ENCODE results near the gene CLIP3.
A peak's percentile ranks its signal among the peaks of the same experiment; 100 is the strongest.
"Not testable (repeated sequence)": the region's sequence is repeated elsewhere in the genome, so short reads cannot be mapped to it uniquely, and the experiment has no call there.

Gene CLIP3

DNA sequence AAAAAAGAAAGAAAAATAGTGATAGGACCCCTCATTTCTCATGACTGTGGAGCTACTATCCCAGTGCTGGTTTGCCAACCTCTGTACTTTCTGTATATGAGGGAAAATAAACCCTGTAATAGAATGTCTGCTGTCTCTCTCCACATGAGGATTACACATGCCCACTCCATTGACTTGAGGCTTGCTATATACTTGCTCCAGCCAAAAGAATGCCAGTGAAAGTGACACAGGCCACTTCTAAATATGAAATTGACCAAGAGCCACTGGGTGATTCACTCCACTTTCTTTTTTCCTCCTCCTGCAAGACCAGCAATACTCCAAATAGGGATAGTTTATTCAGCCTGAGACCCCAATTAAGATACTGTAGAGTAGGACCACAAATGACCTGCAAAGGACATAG lies 15.2 kb upstream of the CLIP3 start:
- no peak for FAIRE-seq

DNA sequence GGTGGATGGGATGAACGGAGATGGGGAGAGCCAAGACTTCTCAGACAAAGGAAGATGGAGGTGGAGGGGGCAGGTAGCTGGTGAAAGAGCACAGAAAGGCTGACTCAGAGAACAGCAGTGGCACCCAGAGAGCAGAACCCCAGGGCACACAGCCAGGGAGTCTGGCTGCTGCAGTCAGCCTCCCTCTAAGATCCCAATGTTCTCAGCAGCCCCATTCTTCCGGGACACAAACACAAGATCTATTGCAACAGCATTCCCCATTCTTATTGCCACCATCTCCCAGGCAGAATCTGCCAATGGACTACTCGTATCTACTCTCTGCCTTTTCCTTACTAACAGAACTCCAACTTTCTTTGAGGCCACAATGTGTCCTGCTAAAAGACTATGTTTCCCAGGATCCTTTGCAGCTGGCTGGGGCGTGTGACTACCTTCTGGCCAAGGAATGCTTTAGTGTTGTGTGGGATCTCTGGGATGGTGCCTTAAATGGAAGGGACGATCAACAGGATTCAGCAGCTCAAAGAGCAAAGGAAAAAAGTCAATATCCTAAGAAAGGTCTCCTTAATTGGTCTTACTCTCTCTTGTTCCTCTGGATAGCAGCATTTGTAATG lies 13.9 kb upstream of the CLIP3 start:
- FAIRE-seq: no peak

GRCh38 chr19:36043952-36044351 lies 11.3 kb upstream of the CLIP3 start:
- no peak for FAIRE-seq

GRCh38 chr19:36041831-36042230 lies 9.2 kb upstream of the CLIP3 start:
- FAIRE-seq: no peak

DNA sequence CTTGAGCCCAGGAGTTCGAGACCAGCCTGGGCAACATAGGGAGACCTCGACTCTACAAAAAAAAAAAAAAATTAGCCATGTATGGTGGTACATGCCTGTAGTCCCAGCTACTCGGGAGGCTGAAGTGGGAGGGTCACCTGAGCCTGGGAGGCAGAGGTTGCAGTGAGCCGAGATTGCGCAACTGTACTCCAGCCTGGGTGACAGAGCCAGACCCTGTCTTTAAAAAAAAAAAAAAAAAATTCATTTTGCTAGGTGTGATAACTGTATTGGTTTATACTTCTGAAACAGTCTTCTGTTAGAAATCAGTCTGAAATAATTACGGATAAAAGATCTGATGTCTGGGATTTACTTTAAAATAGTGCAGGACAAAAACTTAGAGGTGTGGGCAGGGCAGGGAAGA lies 8.4 kb upstream of the CLIP3 start:
- not testable (repeated sequence) for FAIRE-seq

DNA sequence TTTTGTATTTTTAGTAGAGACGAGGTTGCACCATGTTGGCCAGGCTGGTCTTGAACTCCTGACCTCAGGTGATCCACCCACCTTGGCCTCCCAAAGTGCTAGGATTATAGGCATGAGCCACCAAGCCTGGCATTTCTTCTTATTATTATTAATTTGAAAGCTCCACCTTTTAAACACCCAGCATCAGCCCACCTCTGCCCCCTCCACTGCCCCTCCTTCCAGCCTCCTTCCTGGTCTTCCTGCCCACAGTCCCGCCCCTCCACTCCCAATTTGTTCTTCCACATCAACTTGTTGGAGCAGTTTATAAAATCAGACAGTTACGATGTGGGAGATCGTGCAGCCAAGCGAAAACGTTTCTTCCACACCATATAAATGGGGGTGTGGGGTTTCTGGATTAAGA lies 7.8 kb upstream of the CLIP3 start:
- no peak for FAIRE-seq

DNA sequence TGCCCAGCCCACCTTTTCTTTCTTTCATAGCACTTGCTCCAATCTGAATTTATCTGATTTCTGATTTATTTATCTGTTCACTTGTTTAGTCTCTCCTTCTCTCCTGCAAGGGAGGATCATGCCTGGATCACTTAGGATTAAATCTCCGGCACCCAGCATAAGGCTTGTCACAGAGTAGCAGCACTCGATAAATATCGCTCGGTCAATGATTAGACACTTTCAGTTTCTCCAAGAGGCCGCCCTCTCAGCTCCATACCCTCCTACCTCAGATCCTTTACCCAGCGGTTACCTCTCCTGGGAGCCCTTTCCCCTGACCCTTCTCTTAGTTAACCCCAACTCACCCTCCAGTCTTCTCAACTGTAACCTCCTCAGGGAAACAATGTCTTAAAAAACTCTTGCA lies 1.4 kb downstream of the CLIP3 start:
- no peak for FAIRE-seq

- no peak for FAIRE-seq
Measured at GRCh38 chr19:36030264-36031148, 2.2 kb downstream of the CLIP3 start.

DNA sequence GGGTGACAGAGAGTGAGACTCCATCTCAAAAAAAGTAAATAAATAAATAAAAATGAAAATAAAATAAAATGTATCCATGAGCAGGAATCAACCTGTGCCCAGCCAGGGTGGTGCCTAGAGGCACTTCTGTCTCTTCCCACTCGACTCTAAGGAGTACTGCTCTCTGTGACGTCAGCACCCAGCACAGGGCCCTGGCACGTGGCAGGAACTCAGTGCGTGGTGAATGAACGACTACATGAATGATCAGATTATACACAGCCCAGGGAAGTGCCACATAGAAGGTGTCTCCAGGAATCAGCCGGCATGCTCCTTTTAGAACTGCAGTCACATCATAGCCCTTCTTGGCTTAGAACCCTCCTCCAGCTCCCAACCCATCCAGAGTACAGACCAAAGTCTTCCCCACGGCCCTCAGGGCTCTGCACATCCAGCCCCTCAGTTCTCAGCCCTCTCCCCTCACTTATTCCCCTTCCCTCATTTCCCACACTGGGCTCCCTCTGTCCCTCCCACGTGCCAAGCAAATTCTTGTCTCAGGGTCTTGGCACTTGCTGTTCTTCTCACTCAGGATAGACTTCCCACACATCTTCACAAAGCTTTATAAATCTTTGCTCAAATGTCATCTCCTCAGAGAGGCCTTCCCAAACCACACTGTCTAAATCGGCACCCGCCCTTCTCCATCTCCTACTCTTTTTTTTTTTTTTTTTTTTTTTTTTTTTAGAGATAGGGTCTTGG lies 4.2 kb downstream of the CLIP3 start:
- FAIRE-seq: no peak

- no peak for FAIRE-seq
Measured at GRCh38 chr19:36027696-36028095, 5.0 kb downstream of the CLIP3 start.

DNA sequence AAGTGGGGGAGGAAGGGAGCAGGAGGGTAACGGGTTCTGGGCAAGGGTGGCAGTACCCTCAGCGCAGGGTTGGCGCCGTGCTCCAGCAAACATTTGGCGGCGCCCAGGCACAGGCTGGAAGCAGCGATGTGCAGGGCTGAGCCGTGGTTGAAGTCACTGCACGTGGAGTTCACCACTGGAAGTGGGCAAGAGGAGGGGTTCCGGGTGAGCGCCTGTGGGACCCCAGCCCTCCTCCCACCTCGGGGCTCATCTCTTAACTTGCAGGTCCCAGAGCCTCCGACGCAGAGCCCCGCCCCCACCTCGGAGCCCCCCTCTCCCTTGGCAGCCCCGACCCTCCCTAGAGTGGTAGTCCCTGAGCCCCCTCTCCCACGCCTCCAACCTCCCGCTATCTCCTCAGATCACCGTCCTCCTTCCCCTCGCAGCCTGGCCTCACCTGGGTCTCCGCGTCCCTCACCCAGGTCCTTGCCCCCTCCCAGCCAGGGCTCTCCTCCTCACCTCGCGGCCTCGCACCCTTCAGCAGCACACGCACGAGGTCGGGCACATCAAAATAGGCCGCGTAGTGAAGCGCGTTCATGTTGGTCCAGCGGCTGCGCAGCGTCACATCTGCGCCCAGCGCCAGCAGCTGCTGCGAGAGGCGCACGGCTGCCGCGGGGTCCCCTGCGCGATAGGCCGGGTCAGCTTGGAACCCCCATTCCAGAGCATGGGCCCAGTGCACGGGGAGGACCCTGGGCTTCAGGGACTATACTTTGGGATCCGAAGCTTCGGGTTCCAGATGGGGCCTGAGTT lies 6.4 kb downstream of the CLIP3 start:
- no peak for FAIRE-seq

GRCh38 chr19:36025541-36025940 lies 7.1 kb downstream of the CLIP3 start:
- no peak for FAIRE-seq

DNA sequence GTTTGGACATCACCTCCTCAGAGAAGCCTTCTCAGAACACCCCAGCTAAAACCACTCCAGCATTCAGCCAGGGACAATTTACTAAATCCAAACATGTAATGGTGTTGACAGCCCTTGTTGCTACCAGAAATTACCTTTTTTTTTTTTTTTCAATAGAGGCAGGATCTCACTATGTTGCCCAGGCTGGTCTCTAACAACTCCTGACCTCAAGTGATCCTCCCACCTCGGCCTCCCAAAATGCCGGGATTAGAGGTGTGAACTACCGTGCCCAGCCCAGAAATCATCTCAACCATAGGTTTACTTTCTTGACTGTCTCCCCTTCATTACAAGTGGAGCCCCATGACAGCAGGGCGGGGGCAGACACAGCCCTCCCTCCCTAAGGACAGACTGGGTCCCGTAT lies 9.2 kb downstream of the CLIP3 start:
- FAIRE-seq: no peak

- no peak for FAIRE-seq
Measured at GRCh38 chr19:36019061-36019670, 13.5 kb downstream of the CLIP3 start.

- peak; percentile 100 for FAIRE-seq
Measured at GRCh38 chr19:36014012-36014924, 18.4 kb downstream of the CLIP3 start, which contains the start of gene ALKBH6. ALKBH6 (minus strand) TSS chr19:36014213; CDS start chr19:36013397, 816 bp downstream.

DNA sequence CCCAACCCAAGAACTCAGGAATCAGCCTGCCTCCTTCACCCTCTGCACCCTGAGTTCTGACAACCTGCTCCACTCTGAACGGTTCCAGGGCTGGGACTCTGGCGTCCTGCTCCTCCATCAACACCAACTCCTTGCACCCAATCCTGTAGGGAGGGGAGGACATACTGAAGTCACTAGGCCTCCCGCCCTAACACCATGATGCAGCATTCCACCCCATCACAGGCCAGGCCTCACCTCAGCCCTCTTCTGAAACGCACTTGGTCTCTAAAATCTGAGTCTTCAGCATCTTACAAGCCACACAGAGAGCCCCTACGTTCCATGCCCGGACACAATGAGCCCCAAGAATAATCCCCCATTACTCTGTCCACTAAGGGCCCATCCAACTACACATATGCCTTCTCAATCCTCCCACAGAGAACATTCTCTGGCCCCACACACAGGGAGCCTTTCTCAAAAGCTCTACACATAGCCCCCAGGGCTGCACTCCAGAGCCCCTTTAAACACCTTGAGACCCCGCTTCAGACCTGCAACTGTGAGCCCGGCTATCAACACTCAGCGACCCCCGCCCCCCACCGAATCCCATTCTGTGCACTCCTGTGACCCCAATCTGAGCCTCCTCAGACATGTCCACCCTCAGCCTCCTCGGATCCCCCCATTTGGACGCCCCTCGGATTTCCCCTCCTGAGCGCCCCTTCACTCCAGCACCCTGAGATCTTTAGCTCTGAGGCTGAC lies 19.2 kb downstream of the CLIP3 start:
- no peak for FAIRE-seq

DNA sequence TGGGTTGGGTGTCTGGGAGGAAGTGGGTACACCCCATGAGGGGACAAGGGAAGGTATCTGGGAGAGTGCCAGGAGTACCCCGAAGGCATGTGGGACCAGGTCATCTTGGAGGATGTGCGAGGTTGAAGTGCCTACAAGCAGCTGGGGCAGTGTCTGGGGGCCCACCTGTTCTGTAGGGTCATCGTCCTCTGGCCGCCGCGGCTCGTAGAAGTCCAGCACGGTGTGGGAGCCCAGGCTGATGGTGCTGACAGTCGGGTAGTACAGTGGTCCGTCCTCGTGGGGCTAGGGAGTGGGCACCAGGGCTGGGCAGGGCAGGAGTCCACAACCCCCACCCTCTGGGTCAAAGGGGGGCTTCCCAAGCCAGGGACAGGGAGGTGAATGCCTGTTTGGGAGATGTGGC lies 22.3 kb downstream of the CLIP3 start:
- FAIRE-seq: no peak

DNA sequence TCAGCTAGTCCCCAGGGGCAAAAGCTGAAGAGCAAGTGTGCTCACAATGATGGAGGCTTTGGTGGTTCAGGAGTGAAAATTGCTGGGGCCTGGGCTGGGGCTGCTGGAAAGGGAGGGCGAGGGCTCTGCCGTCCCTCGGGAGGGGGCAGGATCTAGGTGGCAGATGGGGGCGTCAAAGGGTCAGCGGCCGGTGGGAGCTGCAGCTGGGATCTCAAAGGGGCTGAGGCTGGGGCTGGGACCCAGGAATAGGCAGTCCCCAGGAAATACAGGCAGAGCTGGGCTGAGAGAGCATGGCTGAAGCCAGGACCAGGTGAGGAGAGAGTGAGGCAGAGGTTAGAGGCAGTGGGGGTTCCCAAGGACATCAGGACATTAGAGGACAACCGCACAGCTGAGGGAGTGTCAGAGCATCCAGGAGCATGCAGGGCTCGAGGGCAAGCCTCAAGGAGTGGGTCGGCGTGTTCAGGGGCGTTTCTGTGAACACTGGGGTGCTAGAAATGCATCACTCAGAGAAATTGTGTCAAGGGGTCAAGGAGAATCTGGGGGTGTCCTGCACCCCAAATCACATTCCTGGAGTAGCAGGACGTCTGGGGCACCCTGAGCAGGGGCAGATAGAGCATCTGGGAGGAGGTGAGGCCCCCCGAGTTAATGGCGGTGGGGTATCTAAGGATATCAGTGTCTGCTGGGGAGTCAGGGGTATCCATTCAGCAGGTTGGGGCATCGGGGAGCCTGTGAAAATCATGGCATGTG lies 22.9 kb downstream of the CLIP3 start:
- no peak for FAIRE-seq

GRCh38 chr19:36009220-36009619 lies 23.5 kb downstream of the CLIP3 start:
- FAIRE-seq: no peak
